NT2/D1 (cell line): ENCODE results near the gene APRT.

Source experiments
- SUZ12 ChIP-seq: IDR thresholded peaks from 2 replicates; pipeline ENCODE4 v1.6.1; 2011; ENCODE audit not compliant: insufficient read length, insufficient read depth; ENCODE audit errors: extremely low read depth
- YY1 ChIP-seq: IDR thresholded peaks from 2 replicates; pipeline ENCODE4 v1.6.1; 2011; ENCODE audit not compliant: insufficient read length, insufficient read depth
- ZNF274 ChIP-seq: IDR thresholded peaks from 2 replicates; pipeline ENCODE4 v1.6.1; 2011; ENCODE audit warnings: mild to moderate bottlenecking, low read depth, low read length

- TF ChIP-seq ZNF274 (no peak), SUZ12 (no peak), YY1 (no peak)
These were observed 1.8 kb upstream of the APRT start for GRCh38 chr16:88813269-88814143.
